Activated CD4-positive, alpha-beta T cell treated with anti-CD3 and anti-CD28 coated beads, Interleukin-2, amount 50 U/mL, for 16 hours (primary cell): ENCODE data around the gene CCDC33.

Experiments used
- DNase-seq: peaks from one replicate; pipeline ENCODE4 v3.0.0-alpha.2; 2020

The CCDC33 gene

GRCh38 chr15:74384881-74385643 lies 148.9 kb downstream of the CCDC33 start:
- peak; percentile 76 for DNase-seq

- no peak for DNase-seq
Observed at GRCh38 chr15:74385733-74386132, 149.6 kb downstream of the CCDC33 start.
